ENCODE data around the gene CCDC137.

GRCh38 chr17:81706757-81707624, 40.5 kb downstream of the CCDC137 start:
- TF ChIP-seq CTCF (IDR thresholded peaks at IDR 0.05) = no peak
- no peak for TF ChIP-seq POLR2A (IDR thresholded peaks at IDR 0.05)

Measured in thyroid gland (tissue), 4 donors.